K562 (cell line): ENCODE measurements around the gene NPAS3. TPM values are rescaled to one million over a fixed set of nuclear protein-coding genes. Genes with fewer than 3 reads are reported as not detected.

Experiments
- ATAC-seq: fragments of 200-7000 bp; cut with Tn5 transposase; 3 replicates; pipeline ENCODE4 v1.9.1; 2020; ENCODE audit warnings: moderate library complexity
- BruUV-seq: library from RNA; stranded (reverse); fragments of 400-500 nt; replicated peaks from 2 replicates; lab custom pipeline; 2021; lab: Mats Ljungman, UMichigan
- CTCF ChIA-PET: fragments of 300-600 bp; formaldehyde crosslinking; extraction: SDS; loops from one replicate; lab custom pipeline; 2021; ENCODE audit warnings: low intra/inter-chr PET ratio; lab: Yijun Ruan, JAX
- POLR2A ChIA-PET: fragments of 300-600, 350-650 bp; sonication (Branson Sonifier 250); formaldehyde crosslinking; extraction: SDS; loops from one replicate; lab custom pipeline; 2021; ENCODE audit warnings: antibody characterized with exemption, inconsistent platforms; lab: Yijun Ruan, JAX
- DNase-seq, 4 experiments: peaks; one replicate each; pipeline versions ENCODE4 v3.0.0 to v3.0.0-alpha.2; 2011 to 2018; ENCODE audit warnings: low spot score in 3 of 4, mixed read lengths in 3 of 4; ENCODE audit errors: extremely low read depth in 1 of 4
- FAIRE-seq: peaks from 2 replicates; lab custom pipeline; 2011; peaks lifted over from hg19 to GRCh38; lab: Jason Lieb, UNC
- H2AFZ ChIP-seq: 2 replicates; pipeline ENCODE4 v1.6.0; 2011; ENCODE audit warnings: low read depth, low read length, control low read depth, inconsistent platforms
- H3K27ac ChIP-seq: fragments of 200-600 bp; 3 replicates; pipeline ENCODE4 v1.8.0; 2011; ENCODE audit warnings: low read depth, mild to moderate bottlenecking, control low read depth, inconsistent platforms, low read length, moderate library complexity, mixed read lengths; ENCODE audit errors: extremely low read depth
- H3K27me3 ChIP-seq, 2 experiments: fragments of 300-600 bp in 1 of 2; 2 replicates in 1 of 2; 3 replicates in 1 of 2; pipeline versions ENCODE4 v1.6.0 to v1.8.0; 2011; ENCODE audit warnings: inconsistent platforms in 2 of 2, low read length in 2 of 2, mild to moderate bottlenecking in 1 of 2, mixed read lengths in 1 of 2, moderate library complexity in 1 of 2; ENCODE audit not compliant: control insufficient read depth in 2 of 2, insufficient read depth in 2 of 2
- H3K36me3 ChIP-seq: fragments of 300-600 bp; 3 replicates; pipeline ENCODE4 v1.8.0; 2011; ENCODE audit warnings: mild to moderate bottlenecking, low read length, inconsistent platforms; ENCODE audit not compliant: control insufficient read depth, insufficient read depth
- H3K4me1 ChIP-seq, 2 experiments: fragments of 200-600 bp in 1 of 2; replicated peaks in 1 of 2; 2 replicates in 1 of 2; 3 replicates in 1 of 2; pipeline versions ENCODE4 v1.5.1 to v1.8.0; 2011; ENCODE audit warnings: inconsistent platforms in 2 of 2, low read length in 2 of 2, mild to moderate bottlenecking in 1 of 2, mixed read lengths in 1 of 2, moderate library complexity in 1 of 2; ENCODE audit not compliant: control insufficient read depth in 2 of 2, insufficient read depth in 2 of 2
- H3K4me2 ChIP-seq: 2 replicates; pipeline ENCODE4 v1.6.1; 2011; ENCODE audit warnings: low read length, control low read depth, inconsistent platforms, mixed read lengths; ENCODE audit not compliant: insufficient read depth
- H3K4me3 ChIP-seq: fragments of 200-600 bp; sonication (generic), shearing (Covaris generic); 2 replicates; pipeline ENCODE4 v1.5.1; 2016; ENCODE audit warnings: control low read depth, inconsistent platforms
- H3K79me2 ChIP-seq: fragments of 200-600 bp; 3 replicates; pipeline ENCODE4 v1.8.0; 2011; ENCODE audit warnings: low read length, inconsistent platforms; ENCODE audit not compliant: control insufficient read depth, insufficient read depth
- H3K9ac ChIP-seq, 2 experiments: 2 replicates each; pipeline versions ENCODE4 v1.6.0 to v1.6.1; 2011; ENCODE audit warnings: low read depth in 2 of 2, low read length in 2 of 2, control low read depth in 1 of 2, inconsistent platforms in 1 of 2, mild to moderate bottlenecking in 1 of 2, mixed read lengths in 1 of 2; ENCODE audit not compliant: insufficient read depth in 1 of 2
- H3K9me1 ChIP-seq: one replicate; pipeline ENCODE4 v1.6.0; 2011; ENCODE audit warnings: inconsistent platforms, mild to moderate bottlenecking, low read length, moderate library complexity; ENCODE audit not compliant: control insufficient read depth, insufficient read depth
- H3K9me3 ChIP-seq: replicated peaks from 2 replicates; pipeline ENCODE4 v1.5.1; 2011; ENCODE audit warnings: low read depth, low read length, inconsistent platforms; ENCODE audit not compliant: control insufficient read depth, insufficient read depth
- H4K20me1 ChIP-seq: replicated peaks from 2 replicates; pipeline ENCODE4 v1.6.1; 2011; ENCODE audit warnings: low read length, inconsistent platforms, mixed read lengths; ENCODE audit not compliant: control insufficient read depth, insufficient read depth
- CBFA2T3 ChIP-seq: fragments of 450-650 bp; IDR thresholded peaks from 2 replicates; pipeline ENCODE4 v1.6.1; 2017
- HCFC1 ChIP-seq: IDR thresholded peaks from 2 replicates; pipeline ENCODE4 v1.6.1; 2012; ENCODE audit warnings: low read depth, low read length, improper control_type of control experiment
- NCOA1 ChIP-seq: fragments of 450-650 bp; IDR thresholded peaks from 2 replicates; pipeline ENCODE4 v1.6.1; 2016; ENCODE audit warnings: low read depth
- RBM15 ChIP-seq: fragments of 200-400 bp; formaldehyde crosslinking; IDR thresholded peaks from 2 replicates; pipeline ENCODE4 v1.6.1; 2018; ENCODE audit warnings: mild to moderate bottlenecking, low read length, moderate library complexity; ENCODE audit not compliant: insufficient read depth
- ZNF23 ChIP-seq: fragments of 250-450 bp; sonication (Bioruptor Pico); IDR thresholded peaks from 2 replicates; pipeline ENCODE4 v1.4.0; 2020; ENCODE audit warnings: mild to moderate bottlenecking
- ZNF232 ChIP-seq: sonication (generic); formaldehyde crosslinking; IDR thresholded peaks from 2 replicates; pipeline ENCODE4 v1.8.0; 2022; ENCODE audit warnings: mild to moderate bottlenecking, missing genetic modification reagents
- ZNF445 ChIP-seq: fragments of 250-450 bp; sonication (Bioruptor Pico); IDR thresholded peaks from 2 replicates; pipeline ENCODE4 v1.4.0; 2020; ENCODE audit warnings: low read depth, mild to moderate bottlenecking, moderate library complexity
- ZNF668 ChIP-seq: fragments of 250-450 bp; sonication (Bioruptor Pico); IDR thresholded peaks from 2 replicates; pipeline ENCODE4 v1.8.0; 2022; ENCODE audit warnings: mild to moderate bottlenecking, inconsistent platforms
- WGBS: fragments of 100-300 bp; shearing (Covaris generic); methylation state at CpG from one replicate; pipeline ENCODE4 v1.1.6; 2016; ENCODE audit warnings: low coverage, mixed read lengths; ENCODE audit not compliant: insufficient coverage; ENCODE audit errors: missing lambda C conversion rate; 5-methylcytosine and 5-hydroxymethylcytosine counted together
- in situ Hi-C: fragments of 300-500 bp; cut with MboI; formaldehyde crosslinking; loops from 4 replicates; pipeline ENCODE4 v1.15.0; 2018; ENCODE audit warnings: inconsistent platforms, mixed read lengths
- intact Hi-C: fragments of 100-400 bp; cut with micrococcal nuclease; formaldehyde crosslinking; loops from 2 replicates; pipeline ENCODE4 v1.14.2; 2022
- polyA plus RNA-seq, 8 experiments: library from polyadenylated mRNA; depleted of rRNA in 4 of 8; stranded (reverse) in 5 of 8; unstranded in 3 of 8; fragments of >200 nt; fragmentation: Nextera tagmentation in 2 of 8; fragmentation: Illumina TruSeq in 1 of 8; extraction: Ambion mirVana in 2 of 8; extraction: Trizol in 1 of 8; gene quantifications; 2 replicates each; pipeline versions ENCODE4 v1.2.1 to v1.2.3, GENCODE V29; 2011 to 2014; ENCODE audit warnings: inconsistent platforms in 1 of 8, missing spikeins in 1 of 8
- total RNA-seq, 7 experiments: library from RNA; depleted of rRNA in 6 of 7; stranded (reverse); fragments of >200 nt in 6 of 7; fragmentation: Illumina TruSeq in 2 of 7; extraction: Trizol in 2 of 7; gene quantifications; 2 replicates each; pipeline versions ENCODE4 v1.2.1 to v1.2.3, GENCODE V29; 2011 to 2021; ENCODE audit warnings: low replicate concordance in 1 of 7
- TF ChIP-seq, protein P1 (sequence below), 2 experiments: IDR thresholded peaks; 2 replicates each; pipeline ENCODE4 v1.6.1; 2011; ENCODE audit warnings: borderline replicate concordance in 1 of 2, control low read depth in 1 of 2, low read depth in 1 of 2, low read length in 1 of 2, mild to moderate bottlenecking in 1 of 2, mixed read lengths in 1 of 2, moderate library complexity in 1 of 2; ENCODE audit not compliant: insufficient read depth in 1 of 2, insufficient read length in 1 of 2, poor library complexity in 1 of 2, severe bottlenecking in 1 of 2; ENCODE audit errors: extremely low read depth in 1 of 2
- TF ChIP-seq, protein P2 (sequence below), 2 experiments: fragments of 450-650 bp; conservative IDR thresholded peaks; 2 replicates each; pipeline ENCODE4 v1.6.1; 2017; ENCODE audit warnings: mild to moderate bottlenecking in 2 of 2, moderate library complexity in 2 of 2
- TF ChIP-seq, protein P3 (sequence below): fragments of 450-650 bp; formaldehyde crosslinking; IDR thresholded peaks from 2 replicates; pipeline ENCODE4 v1.4.0; 2022; ENCODE audit warnings: missing genetic modification characterization
- TF ChIP-seq, protein P4 (sequence below): fragments of 450-650 bp; IDR thresholded peaks from 2 replicates; pipeline ENCODE4 v1.6.1; 2016; ENCODE audit warnings: mild to moderate bottlenecking

NPAS3 gene
- total and polyA plus RNA-seq, 9 of the 15 experiments (the other 6 are each of a cell fraction or from before 2014, with no cell fraction given): 0.04 TPM; not detected in 8

DNA sequence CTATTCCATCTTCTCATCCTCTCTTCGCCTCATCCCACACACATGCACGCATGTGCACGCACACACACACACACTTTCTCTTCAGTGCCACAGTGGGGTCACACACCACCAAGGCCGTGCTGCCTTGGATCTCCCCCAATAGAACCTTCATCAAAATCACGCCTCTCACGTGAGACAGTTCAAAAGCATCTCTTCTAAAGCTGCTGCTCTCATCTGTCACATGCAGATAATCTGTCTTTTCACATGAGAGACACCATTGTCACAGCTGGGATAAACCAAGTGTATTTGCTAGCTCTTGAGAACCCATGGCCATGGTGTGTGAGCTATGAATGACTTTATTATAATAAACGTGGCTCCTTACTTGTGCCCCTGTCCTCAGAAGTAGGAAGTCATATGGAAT lies 793.5 kb downstream of the NPAS3 start (continued):
- TF ChIP-seq ZNF668 (CRISPR knock-in tag): no peak

DNA sequence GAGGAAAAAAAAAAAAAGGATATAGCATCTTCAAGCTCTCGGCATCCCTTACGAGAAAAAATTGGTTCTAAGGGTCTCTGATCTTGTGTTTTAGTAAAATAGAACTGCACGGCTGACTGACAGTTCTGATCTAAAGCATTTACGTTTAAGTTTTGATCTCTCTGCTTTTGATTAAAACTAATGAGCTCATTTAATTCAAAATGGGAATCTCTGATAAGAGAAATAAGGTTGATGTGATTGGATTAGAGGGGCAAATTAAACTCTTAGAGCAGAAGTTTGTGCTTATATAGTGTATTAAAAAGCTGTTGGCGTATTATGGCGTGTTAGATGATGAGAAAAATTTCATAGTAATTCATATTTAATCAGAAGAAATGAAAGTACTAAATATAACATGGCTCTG lies 794.6 kb downstream of the NPAS3 start:
- intact Hi-C loops (no loop called here), in situ Hi-C loops (no loop called here)
- Histone ChIP-seq H3K27ac (no peak overlapping the region), H2AFZ (no peak overlapping the region), H3K9me3 (no peaks in the 10 kb centered on the region), H4K20me1 (no peaks in the 10 kb centered on the region), H3K27me3 (peaks cover 0 to 9% of the 10 kb centered on the region in 2 experiments; a peak in 2 of 5 replicates), H3K9ac (no peak overlapping the region), H3K4me3 (no peak overlapping the region), H3K4me2 (no peak overlapping the region), H3K4me1 (no peaks in the 10 kb centered on the region), H3K9me1 (no peaks in the 10 kb centered on the region), H3K36me3 (no peaks in the 10 kb centered on the region), H3K79me2 (no peaks in the 10 kb centered on the region)
- DNase-seq: no peak
- no TSS peak for BruUV-seq
- no peak for FAIRE-seq
- POLR2A ChIA-PET: no interaction called here
- 0% methylated on average over 6 of the region's 6 CpGs for WGBS
- no peak for ATAC-seq
- CTCF ChIA-PET: no interaction called here
- TF ChIP-seq, protein P1, sequence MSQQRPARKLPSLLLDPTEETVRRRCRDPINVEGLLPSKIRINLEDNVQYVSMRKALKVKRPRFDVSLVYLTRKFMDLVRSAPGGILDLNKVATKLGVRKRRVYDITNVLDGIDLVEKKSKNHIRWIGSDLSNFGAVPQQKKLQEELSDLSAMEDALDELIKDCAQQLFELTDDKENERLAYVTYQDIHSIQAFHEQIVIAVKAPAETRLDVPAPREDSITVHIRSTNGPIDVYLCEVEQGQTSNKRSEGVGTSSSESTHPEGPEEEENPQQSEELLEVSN (IDR thresholded peaks at IDR 0.05; ENCODE audit: borderline replicate concordance in 1 of 2, extremely low read depth in 1 of 2, insufficient read depth in 1 of 2, insufficient read length in 1 of 2, low read depth in 1 of 2, low read length in 1 of 2, poor library complexity in 1 of 2, severe bottlenecking in 1 of 2): no peak
- TF ChIP-seq, protein P2, sequence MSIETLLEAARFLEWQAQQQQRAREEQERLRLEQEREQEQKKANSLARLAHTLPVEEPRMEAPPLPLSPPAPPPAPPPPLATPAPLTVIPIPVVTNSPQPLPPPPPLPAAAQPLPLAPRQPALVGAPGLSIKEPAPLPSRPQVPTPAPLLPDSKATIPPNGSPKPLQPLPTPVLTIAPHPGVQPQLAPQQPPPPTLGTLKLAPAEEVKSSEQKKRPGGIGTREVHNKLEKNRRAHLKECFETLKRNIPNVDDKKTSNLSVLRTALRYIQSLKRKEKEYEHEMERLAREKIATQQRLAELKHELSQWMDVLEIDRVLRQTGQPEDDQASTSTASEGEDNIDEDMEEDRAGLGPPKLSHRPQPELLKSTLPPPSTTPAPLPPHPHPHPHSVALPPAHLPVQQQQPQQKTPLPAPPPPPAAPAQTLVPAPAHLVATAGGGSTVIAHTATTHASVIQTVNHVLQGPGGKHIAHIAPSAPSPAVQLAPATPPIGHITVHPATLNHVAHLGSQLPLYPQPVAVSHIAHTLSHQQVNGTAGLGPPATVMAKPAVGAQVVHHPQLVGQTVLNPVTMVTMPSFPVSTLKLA (conservative IDR thresholded peaks at IDR 0.05): no peak
- no peak for TF ChIP-seq NCOA1
- TF ChIP-seq HCFC1: no peak
- TF ChIP-seq, protein P3, sequence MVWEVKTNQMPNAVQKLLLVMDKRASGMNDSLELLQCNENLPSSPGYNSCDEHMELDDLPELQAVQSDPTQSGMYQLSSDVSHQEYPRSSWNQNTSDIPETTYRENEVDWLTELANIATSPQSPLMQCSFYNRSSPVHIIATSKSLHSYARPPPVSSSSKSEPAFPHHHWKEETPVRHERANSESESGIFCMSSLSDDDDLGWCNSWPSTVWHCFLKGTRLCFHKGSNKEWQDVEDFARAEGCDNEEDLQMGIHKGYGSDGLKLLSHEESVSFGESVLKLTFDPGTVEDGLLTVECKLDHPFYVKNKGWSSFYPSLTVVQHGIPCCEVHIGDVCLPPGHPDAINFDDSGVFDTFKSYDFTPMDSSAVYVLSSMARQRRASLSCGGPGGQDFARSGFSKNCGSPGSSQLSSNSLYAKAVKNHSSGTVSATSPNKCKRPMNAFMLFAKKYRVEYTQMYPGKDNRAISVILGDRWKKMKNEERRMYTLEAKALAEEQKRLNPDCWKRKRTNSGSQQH (CRISPR knock-in tag): no peak
- no peak for TF ChIP-seq CBFA2T3
- TF ChIP-seq, protein P4, sequence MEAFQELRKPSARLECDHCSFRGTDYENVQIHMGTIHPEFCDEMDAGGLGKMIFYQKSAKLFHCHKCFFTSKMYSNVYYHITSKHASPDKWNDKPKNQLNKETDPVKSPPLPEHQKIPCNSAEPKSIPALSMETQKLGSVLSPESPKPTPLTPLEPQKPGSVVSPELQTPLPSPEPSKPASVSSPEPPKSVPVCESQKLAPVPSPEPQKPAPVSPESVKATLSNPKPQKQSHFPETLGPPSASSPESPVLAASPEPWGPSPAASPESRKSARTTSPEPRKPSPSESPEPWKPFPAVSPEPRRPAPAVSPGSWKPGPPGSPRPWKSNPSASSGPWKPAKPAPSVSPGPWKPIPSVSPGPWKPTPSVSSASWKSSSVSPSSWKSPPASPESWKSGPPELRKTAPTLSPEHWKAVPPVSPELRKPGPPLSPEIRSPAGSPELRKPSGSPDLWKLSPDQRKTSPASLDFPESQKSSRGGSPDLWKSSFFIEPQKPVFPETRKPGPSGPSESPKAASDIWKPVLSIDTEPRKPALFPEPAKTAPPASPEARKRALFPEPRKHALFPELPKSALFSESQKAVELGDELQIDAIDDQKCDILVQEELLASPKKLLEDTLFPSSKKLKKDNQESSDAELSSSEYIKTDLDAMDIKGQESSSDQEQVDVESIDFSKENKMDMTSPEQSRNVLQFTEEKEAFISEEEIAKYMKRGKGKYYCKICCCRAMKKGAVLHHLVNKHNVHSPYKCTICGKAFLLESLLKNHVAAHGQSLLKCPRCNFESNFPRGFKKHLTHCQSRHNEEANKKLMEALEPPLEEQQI: no peak
- no peak for TF ChIP-seq ZNF445
- no peak for TF ChIP-seq RBM15
- no peak for TF ChIP-seq ZNF23
- no peak for TF ChIP-seq ZNF232
